ENCODE results near the gene INO80E. TPM values are rescaled to one million over a fixed set of nuclear protein-coding genes. Genes with fewer than 3 reads are reported as not detected.

INO80E gene
- total and polyA plus RNA-seq, 7 donors = 30.5 to 86.9 (median 43.3) TPM

GRCh38 chr16:29984764-29985147, 11.3 kb upstream of the INO80E start:
- WGBS, 3 donors = 68 to 82% (median 69%) methylated on average over 5 of the region's 5 CpGs
- no peaks in the 10 kb centered on the region for H3K4me1 ChIP-seq
- ATAC-seq (peak in 2 of 4 donors; percentile 58 to 63), DNase-seq (no peak)
- no peaks in the 10 kb centered on the region for H3K9me3 ChIP-seq
- no peak for TF ChIP-seq CTCF (IDR thresholded peaks at IDR 0.05)
- H3K36me3 ChIP-seq (ENCODE audit: insufficient read depth in 1 of 2, low read depth in 1 of 2) = peaks cover 20 to 100% of the 10 kb centered on the region in 2 donors
- no peak overlapping the region for H3K4me3 ChIP-seq
- no peaks in the 10 kb centered on the region for H3K27me3 ChIP-seq (ENCODE audit: insufficient read depth in 3 of 3, low read length in 2 of 3)
- intact Hi-C loops (cut with DNase I) = loop anchor here in 1 of 2 donors (1.0 kb wide), 1 partner anchor 9 kb away; no protein-coding TSS in a partner anchor
- no peak overlapping the region for H3K27ac ChIP-seq

GRCh38 chr16:29985271-29985811, 10.7 kb upstream of the INO80E start:
- TF ChIP-seq CTCF (IDR thresholded peaks at IDR 0.05) = no peak
- Histone ChIP-seq H3K36me3 (ENCODE audit: insufficient read depth in 1 of 2, low read depth in 1 of 2) (peaks cover 17 to 100% of the 10 kb centered on the region in 2 donors), H3K4me3 (no peak overlapping the region), H3K4me1 (no peaks in the 10 kb centered on the region), H3K9me3 (no peaks in the 10 kb centered on the region), H3K27me3 (ENCODE audit: insufficient read depth in 3 of 3, low read length in 2 of 3) (no peaks in the 10 kb centered on the region), H3K27ac (no peak overlapping the region)
- no peak for DNase-seq
- 93% methylated on average over 27 to 28 of the region's 28 CpGs for WGBS, 3 donors
- intact Hi-C loops (cut with DNase I) = no loop called here
- ATAC-seq = peak in 1 of 4 donors; percentile 13

GRCh38 chr16:29986231-29986630, 9.8 kb upstream of the INO80E start:
- ATAC-seq = no peak
- Histone ChIP-seq H3K27me3 (ENCODE audit: insufficient read depth in 3 of 3, low read length in 2 of 3) (no peaks in the 10 kb centered on the region), H3K9me3 (no peaks in the 10 kb centered on the region), H3K27ac (no peak overlapping the region), H3K36me3 (ENCODE audit: insufficient read depth in 1 of 2, low read depth in 1 of 2) (peaks cover 16 to 100% of the 10 kb centered on the region in 2 donors), H3K4me3 (no peak overlapping the region), H3K4me1 (no peaks in the 10 kb centered on the region)
- DNase-seq = no peak
- no peak for TF ChIP-seq CTCF (IDR thresholded peaks at IDR 0.05)
- intact Hi-C loops (cut with DNase I) = no loop called here
- WGBS, 3 donors = 93% methylated on average over 20 of the region's 20 CpGs

- H3K36me3 ChIP-seq (ENCODE audit: insufficient read depth in 1 of 2, low read depth in 1 of 2) = peaks cover 17 to 100% of the 10 kb centered on the region in 2 donors
- no peak for TF ChIP-seq CTCF (IDR thresholded peaks at IDR 0.05)
- intact Hi-C loops (cut with DNase I) = no loop called here
- no peak for DNase-seq
- H3K27me3 ChIP-seq (ENCODE audit: insufficient read depth in 3 of 3, low read length in 2 of 3) = no peaks in the 10 kb centered on the region
- peak in 1 of 4 donors; percentile 14 for ATAC-seq
- H3K27ac ChIP-seq = no peak overlapping the region
- no peaks in the 10 kb centered on the region for H3K4me1 ChIP-seq
- no peak overlapping the region for H3K4me3 ChIP-seq
- WGBS, 3 donors = 84 to 100% (median 94%) methylated on average over 2 to 5 of the region's 5 CpGs
- H3K9me3 ChIP-seq = no peaks in the 10 kb centered on the region
Observed at GRCh38 chr16:29986931-29987330, 9.1 kb upstream of the INO80E start.
